ENCODE results near the gene LZTR1.

DNA sequence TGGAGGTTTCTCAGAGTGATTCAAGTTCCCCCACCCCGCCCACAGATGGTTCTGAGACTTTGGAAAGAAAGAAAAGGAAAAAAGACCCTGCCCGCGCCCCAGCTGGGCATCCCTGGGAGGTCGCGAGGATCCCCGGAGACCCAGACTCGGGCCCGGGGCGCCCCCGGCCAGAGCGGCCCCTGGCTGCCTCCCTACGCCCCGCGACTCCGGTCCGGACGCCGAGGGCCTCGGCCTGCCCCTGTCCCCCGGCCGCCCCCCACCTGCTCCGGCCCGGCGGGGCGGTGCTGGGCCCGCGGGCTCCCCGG, 17.3 kb upstream of the LZTR1 start:
- no peak for TF ChIP-seq POLR2A (IDR thresholded peaks at IDR 0.05)
- TF ChIP-seq POLR2AphosphoS5 (IDR thresholded peaks at IDR 0.05), result no peak
- TF ChIP-seq, protein P1, sequence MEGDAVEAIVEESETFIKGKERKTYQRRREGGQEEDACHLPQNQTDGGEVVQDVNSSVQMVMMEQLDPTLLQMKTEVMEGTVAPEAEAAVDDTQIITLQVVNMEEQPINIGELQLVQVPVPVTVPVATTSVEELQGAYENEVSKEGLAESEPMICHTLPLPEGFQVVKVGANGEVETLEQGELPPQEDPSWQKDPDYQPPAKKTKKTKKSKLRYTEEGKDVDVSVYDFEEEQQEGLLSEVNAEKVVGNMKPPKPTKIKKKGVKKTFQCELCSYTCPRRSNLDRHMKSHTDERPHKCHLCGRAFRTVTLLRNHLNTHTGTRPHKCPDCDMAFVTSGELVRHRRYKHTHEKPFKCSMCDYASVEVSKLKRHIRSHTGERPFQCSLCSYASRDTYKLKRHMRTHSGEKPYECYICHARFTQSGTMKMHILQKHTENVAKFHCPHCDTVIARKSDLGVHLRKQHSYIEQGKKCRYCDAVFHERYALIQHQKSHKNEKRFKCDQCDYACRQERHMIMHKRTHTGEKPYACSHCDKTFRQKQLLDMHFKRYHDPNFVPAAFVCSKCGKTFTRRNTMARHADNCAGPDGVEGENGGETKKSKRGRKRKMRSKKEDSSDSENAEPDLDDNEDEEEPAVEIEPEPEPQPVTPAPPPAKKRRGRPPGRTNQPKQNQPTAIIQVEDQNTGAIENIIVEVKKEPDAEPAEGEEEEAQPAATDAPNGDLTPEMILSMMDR (IDR thresholded peaks at IDR 0.05 in 8 of 11, conservative IDR thresholded peaks at IDR 0.05 in 3 of 11), result no peak

Measured in spleen (tissue), 7 donors.